GM10248 (cell line): Measurements from ENCODE around the gene IL34.

Source experiments
- CTCF ChIA-PET: fragments of 300-600 bp; sonication (Branson Sonifier 250); formaldehyde crosslinking; extraction: SDS; loops from one replicate; lab custom pipeline; 2021; ENCODE audit warnings: antibody characterized with exemption; lab: Yijun Ruan, JAX
- POLR2A ChIA-PET: fragments of 350-650 bp; sonication (Branson Sonifier 250); formaldehyde crosslinking; extraction: SDS; loops from one replicate; lab custom pipeline; 2020; ENCODE audit warnings: antibody characterized with exemption; lab: Yijun Ruan, JAX
- DNase-seq: peaks from one replicate; pipeline ENCODE4 v3.0.0; 2012; ENCODE audit errors: extremely low spot score
- CTCF ChIP-seq: IDR thresholded peaks from 2 replicates; pipeline ENCODE4 v1.5.1; 2012; ENCODE audit warnings: mild to moderate bottlenecking, low read depth; ENCODE audit errors: extremely low read depth, missing control alignments, control extremely low read depth

Gene IL34

GRCh38 chr16:70651524-70651923 is 5.2 kb downstream of the IL34 start:
- TF ChIP-seq CTCF, result no peak
- POLR2A ChIA-PET, result no interaction called here
- CTCF ChIA-PET, result interaction anchor here (1.4 to 4.5 kb wide), 3 partner anchors 8 to 320 kb away, joined by 5 to 32 read pairs (median 7); no protein-coding TSS in a partner anchor
- DNase-seq, result no peak

DNA sequence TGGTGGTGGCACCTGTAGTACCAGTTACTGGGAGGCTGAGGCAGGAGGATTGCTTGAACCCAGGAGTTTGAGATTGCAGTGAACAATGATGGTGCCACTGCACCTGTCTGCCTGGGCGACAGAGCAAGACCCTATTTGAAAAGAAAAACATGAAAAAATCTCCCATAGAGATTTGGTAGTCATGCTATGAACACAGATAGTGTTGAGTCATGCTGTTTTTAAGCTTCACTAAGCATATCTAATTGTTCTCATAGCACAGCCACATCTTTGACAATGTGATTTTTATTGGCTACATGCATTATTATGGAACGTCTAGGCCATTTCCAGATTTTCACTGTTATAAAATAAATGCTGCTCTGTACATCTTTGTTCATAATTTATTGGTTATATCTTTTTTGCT is 6.0 kb downstream of the IL34 start:
- DNase-seq, result no peak
- no peak for TF ChIP-seq CTCF
- ChIA-PET POLR2A (no interaction called here), CTCF (interaction anchor here (1.1 to 4.5 kb wide), 10 partner anchors 8 to 500 kb away, joined by 3 to 32 read pairs (median 6); partner anchors contain the start of gene DDX19B)

- CTCF ChIA-PET, result interaction anchor here (0.7 to 4.5 kb wide), 28 partner anchors 9 to 501 kb away, joined by 3 to 32 read pairs (median 4); partner anchors contain the start of gene DDX19B
- POLR2A ChIA-PET, result interaction anchor here (0.6 kb wide), 1 partner anchor 132 kb away, joined by 5 read pairs; no protein-coding TSS in a partner anchor
- no peak for TF ChIP-seq CTCF
- DNase-seq, result no peak
Measured at GRCh38 chr16:70653406-70653805, 7.0 kb downstream of the IL34 start.

GRCh38 chr16:70653809-70654771 is 7.7 kb downstream of the IL34 start:
- peak; percentile 79 for DNase-seq
- CTCF ChIA-PET, result interaction anchor here (0.7 to 4.5 kb wide), 30 partner anchors 8 to 945 kb away, joined by 3 to 32 read pairs (median 4); partner anchors contain the start of genes AARS1, DDX19A and DDX19B
- peak; percentile 84 for TF ChIP-seq CTCF
- POLR2A ChIA-PET, result no interaction called here

DNA sequence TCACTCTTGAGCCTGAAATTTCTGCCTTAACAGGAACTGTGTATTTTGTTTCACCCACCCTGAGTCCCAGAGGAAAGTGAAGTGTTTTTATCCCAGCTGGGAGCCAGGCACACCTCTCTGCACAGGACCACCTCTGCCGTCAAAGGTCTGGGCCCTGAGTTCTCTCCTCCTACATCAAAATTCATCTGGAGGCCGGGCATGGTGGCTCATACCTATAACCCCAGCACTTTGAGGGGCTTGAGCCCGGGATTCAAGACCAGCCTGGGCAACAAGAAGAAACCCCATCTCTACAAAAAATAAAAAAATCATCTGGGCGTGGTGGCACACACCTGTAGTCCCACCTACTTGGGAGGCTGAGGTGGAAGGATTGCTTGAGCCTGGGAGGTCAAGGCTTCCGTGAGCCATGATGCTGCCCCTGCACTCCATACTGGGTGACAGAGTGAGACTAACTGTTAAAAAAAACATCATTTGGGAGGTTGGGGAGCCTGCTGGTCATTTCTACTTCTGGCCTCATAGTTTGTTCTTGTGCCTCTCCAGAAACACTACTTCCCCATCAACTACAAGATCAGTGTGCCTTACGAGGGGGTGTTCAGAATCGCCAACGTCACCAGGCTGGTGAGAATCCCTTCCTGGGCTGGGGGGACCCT is 9.8 kb downstream of the IL34 start:
- ChIA-PET CTCF (interaction anchor here (2.1 kb wide), 1 partner anchor 24 kb away, joined by 7 read pairs; no protein-coding TSS in a partner anchor), POLR2A (no interaction called here)
- no peak for DNase-seq
- no peak for TF ChIP-seq CTCF

GRCh38 chr16:70656712-70657263 is 10.4 kb downstream of the IL34 start:
- TF ChIP-seq CTCF, result no peak
- ChIA-PET POLR2A (no interaction called here), CTCF (no interaction called here)
- no peak for DNase-seq
